GM15510 (cell line): ENCODE results near the gene GNAI2.
A peak's percentile ranks its signal among the peaks of the same experiment; 100 is the strongest.

ENCODE experiments used
- POLR2A ChIP-seq: IDR thresholded peaks from 3 replicates; pipeline ENCODE4 v1.6.1; 2011; ENCODE audit warnings: borderline replicate concordance; ENCODE audit not compliant: insufficient read length; ENCODE audit errors: extremely low read depth

GNAI2 gene

DNA sequence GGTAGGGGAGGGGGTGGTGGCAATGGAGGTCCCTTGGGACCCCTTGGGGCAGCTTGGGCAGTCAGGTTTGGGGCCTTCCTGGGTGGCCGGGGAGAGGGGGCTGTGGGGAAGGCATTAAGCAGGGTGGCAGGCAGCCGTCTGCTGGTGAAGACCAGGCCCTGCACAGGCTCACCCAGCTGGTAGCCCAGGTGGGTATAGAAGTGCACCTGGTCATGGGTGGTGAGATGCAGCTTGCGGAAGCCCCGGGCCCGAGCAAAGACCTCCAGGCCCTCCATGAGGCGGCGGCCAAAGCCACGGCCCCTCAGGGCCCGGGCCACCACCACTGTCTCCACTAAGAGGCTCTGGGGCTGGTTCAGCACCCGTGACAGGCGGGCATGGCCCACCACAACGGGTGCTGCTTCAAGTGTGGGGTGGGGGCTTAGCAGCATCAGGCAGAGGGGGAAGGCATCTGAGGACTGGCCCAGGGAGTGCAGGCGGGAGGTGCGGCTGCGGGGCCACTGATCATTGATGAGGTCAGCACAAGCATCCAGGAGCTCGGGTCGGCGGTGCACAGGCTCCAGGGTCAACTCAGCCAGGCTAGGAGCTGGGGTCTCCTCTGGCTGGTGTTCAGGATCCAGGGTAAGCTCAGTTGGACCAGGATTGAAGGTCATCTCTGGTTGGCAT is 60.8 kb downstream of the GNAI2 start:
- no peak for TF ChIP-seq POLR2A

DNA sequence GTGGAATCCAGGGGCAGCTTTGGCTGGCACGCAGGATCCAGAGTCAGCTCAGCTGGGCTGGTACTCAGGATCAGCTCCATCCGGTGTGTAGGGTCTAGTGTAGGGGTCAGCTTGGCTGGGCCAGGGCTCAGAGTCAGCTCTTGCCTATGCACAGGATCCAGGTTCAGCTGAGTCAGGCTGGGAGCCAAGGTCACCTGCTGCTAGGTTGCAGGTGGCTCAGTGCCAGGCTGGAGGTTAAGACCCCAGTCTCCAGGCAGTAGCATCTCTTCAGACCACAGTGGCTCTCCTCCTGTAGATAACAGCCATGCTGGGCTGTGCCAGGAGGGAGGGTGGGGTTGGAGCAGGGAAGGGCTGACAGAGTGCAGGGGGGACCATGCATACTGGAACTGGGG is 61.4 kb downstream of the GNAI2 start:
- no peak for TF ChIP-seq POLR2A

DNA sequence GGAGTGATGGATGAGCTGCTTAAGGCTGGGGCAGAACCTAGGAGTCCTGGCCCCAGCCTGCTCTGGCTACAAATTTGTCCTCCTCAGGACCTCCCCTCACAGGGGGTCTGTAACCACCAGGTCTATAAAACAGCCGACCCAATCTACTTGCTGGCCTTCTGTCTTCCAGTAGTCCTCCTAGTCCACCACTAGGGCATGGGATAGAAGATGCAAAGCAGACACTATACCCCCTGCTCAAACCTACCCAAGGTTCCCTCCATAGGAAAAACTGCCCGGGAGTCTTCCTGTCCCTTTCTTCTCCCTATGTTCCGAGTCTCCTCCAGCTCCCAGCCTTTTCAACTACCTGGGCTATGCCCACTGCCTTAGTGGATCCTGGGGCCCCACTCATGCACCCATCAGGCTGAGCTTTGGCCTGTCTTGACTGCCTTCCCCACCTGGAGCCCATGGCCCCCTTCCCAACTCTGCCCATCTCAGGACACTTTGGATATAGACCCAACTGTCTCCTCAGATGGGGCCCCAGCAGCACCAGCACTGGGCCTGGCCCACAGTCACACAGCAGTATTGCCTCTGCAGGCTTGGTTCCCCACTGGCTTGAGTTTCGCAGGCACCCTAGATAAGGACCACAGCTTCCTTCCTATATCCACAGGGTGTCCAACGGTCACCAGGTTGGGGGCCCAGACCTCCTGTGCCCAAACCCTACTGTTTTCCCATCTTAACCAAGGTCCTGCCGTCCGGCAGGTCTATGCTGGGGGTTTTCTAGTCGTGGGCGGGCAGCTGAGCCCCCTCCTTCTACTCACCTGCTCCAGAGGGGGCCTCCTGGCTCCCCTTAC is 62.1 kb downstream of the GNAI2 start:
- no peak for TF ChIP-seq POLR2A

DNA sequence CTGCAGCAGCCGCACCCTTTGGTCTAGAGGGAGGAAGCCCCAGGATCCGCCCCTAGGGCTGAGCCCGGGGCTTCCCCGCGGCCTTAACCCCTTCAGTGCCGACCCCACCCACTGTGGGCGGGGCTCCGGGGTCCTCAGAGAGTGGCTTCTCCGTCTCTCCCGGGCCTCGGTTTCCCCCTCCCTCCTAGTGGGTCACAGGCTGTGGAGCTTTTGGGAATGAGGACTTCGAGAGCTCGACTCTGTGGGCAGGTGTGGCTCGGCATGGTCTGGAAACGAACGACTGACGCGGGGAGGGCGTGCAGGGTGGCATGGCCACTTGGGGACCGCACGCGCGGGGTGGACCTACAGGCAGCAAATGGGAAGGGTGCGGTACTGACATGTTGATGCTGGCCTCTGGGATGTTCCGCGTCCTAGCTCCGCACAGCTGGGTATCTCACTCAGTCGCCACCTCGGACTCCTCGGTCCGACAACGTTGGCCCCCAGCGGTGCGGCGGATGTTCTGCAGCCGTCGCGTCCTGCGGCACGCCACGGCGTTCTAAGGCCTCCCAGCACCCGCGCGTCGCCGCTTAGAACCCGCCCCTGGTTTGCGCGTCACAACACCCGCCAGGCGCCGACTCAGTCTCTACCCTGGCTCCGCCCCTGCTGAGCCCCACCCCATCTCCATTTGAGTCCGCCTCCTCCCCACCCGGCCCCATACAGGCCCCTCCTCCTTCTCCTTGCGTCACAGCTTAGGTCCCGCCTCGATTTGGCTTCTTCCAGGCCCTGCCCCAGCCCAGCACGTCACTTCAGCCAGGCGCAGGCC is 63.0 kb downstream of the GNAI2 start, which contains the start of the genes HYAL3 and NAA80:
HYAL3 (minus strand) TSS at position 570 of the 802 bp plus-strand sequence. CDS start 3,803 bp downstream, outside the sequence.
NAA80 (minus strand) TSS at position 570 of the 802 bp plus-strand sequence. CDS start 1,942 bp downstream, outside the sequence.
- TF ChIP-seq POLR2A = peak; percentile 93

DNA sequence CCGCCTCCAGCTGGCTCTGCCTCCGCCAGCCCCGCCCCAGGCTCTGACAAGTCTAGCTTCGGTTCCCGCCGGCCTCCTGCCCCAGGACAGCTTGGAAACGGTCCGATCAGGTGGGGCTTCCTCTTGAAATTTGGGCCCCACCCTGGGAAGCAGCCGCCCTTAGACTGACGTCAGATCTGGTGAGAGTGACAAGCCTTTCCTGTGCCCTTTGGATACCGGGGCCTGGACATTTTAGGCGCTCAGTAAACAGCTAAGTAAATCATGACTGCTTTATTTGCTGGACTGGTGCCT is 63.6 kb downstream of the GNAI2 start:
- TF ChIP-seq POLR2A = no peak

DNA sequence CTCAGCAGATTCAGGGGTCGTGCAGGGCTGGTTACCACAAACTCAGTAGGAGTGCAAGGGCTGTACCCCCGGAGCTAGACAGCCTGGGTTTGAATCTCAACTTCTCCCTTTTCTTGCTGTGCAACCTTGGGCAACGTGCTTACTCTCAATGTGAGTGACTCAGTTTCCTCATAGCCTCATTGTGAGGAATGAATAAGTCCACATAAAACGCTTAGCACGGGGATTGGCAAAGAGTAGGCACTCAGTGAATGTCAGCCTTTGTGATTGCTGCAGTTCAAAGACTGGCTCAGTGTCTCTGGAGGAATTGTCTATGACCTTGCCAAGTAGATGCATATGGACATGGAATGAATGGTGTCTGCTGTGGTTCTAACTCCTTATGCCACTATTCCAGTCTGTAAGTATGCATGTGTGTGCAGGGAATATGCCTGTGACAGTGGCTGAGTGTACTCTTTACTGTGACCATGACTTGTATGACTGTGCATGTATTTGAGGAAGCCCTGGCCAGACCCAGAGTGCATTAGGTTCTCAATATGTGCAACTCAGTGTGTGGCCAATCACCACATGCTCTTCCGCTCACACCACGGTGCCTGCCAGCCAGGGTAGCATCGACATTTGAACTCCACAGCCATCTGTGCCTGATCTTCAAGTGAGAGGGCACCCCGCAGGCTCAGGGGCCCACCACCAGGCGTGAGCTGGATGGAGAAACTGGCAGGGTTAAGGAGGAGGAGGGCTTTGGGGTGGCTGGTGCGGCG is 64.1 kb downstream of the GNAI2 start:
- TF ChIP-seq POLR2A = no peak

DNA sequence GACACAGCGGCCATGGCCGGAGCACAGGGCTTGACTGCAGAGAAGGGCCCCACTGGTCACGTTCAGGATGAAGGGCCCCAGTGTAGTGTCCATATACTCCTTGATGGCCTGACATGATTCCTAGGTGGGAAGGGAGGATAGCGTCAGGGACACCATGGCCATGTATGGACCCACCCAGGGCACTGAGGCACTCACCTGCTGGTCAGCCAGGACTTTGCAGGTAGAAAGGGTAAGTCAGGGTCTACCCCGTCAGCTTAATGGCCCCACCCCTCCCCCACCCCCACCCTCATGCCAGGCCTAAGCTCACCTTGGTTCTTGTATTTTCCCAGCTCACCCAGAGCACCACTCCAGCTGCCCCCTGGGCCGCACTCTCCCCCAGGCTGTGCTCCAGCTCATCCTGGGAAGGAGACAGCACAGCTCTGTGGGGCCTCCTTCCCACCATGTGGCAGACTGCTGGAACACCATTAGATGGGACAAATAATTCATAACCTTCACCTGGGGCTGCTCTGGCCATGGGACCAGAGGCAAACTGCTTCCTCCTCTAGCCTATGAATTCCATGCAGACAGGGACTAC is 64.8 kb downstream of the GNAI2 start:
- TF ChIP-seq POLR2A = no peak

DNA sequence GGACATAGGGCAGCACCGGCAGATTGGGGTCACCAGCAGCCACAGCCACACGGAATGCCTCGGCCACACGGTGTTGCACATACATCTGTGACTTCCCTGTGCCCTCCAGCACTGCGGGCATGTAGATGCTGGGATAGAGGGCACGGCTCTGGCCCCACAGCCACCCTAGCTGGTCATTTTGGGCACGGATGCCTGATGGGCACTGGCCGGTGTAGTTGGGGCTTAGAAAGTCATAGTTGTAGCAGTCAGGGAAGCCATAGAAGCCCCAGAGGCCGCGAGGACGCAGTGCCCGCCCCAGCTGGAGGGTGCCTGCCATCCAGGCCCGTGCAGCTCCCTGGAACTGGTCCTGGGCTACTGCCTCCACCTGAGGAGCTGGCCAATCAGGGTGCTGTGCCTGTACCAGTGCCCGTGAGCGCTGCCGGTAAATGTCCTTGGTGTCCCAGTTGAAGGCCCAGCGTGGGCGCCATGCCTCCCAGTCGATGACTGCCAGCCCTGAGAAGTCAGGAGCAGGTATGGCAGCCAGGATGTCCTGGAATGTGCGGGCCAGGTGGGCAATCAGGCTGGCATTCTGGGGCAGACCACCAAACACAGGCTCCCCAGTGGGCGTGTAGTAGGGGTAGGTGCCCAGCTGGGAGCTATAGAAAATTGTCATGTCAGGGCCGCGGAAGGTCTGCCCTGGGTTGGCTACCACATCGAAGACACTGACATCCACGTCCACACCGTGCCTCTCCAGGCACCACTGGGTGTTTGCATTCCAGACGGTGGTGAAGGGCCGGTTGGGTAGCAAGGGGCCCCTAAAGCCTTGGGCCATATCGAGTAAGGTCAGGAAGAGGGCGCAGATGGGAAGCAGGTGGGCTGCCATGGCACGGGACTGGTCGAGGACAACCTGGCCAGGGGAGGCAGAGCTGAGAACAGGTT is 66.3 kb downstream of the GNAI2 start:
- no peak for TF ChIP-seq POLR2A

DNA sequence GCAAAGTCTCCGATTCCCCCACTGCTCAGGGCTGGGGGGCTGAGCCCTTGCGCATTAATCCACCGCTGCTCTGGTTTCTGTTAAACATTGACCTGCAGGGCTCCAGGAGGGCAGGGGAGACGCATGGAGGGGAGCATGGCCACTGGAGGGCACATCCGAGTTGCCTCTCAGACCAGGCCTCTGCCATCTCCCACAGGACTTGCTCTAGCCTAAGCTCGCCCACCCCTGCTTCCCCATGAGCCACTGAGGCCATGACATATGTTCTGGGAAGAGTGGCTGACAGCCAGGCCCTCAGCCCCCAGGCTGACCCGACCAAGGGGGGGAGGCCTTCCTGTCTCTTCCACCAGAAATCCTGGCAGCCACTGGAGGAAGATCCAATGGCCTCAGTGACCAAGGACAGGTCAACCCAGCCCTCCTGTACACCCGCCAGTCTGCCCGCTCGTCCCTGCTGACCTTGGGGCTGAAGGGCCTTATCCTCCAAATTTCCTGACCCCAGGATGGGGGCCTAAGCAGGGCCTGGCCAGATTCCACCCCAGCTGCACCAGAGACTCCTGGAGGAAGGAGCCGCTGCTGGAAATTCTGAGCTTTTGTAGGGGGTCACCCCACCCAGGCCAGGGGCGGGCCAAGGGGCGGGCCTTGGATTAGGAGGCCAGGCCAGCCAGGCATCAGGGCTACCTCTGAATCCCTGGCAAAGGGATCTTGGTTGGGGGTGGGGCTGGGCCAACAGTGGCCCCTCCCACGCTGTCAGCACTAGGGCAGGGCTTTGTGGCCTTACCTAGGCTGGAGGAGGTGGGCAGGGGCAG is 67.2 kb downstream of the GNAI2 start, which contains the start of gene HYAL1:
HYAL1 (minus strand) TSS at position 562 of the 803 bp plus-strand sequence. CDS start 618 bp downstream, outside the sequence.
- TF ChIP-seq POLR2A = no peak

DNA sequence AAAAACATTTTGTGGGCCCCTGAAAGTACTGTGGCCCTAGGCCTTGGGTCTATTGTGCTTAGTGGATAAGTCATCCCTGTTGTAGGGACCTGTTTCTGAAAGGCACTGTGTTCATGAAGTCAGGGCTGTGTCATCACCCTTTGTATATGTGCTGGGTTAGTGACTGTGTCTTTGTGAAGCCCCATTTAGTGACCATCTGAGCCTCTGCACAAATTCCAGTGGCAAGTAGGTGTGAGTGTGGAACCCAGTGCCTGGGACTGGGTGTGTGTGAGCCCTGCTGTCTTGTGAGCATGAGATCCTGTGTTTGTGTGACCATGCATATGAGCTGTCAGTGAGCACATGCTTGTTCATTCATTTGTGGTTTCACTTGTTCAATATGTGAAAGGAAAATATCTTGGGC is 68.6 kb downstream of the GNAI2 start:
- TF ChIP-seq POLR2A = no peak
